ENCODE measurements around the gene LRRC9. TPM values are rescaled to one million over a fixed set of nuclear protein-coding genes. Genes with fewer than 3 reads are reported as not detected.

LRRC9 gene
- total RNA-seq, 4 donors from 2014 or later = 2.1 TPM; not detected in 3

- no peak for TF ChIP-seq POLR2A (IDR thresholded peaks at IDR 0.05)
- TF ChIP-seq, protein P1, sequence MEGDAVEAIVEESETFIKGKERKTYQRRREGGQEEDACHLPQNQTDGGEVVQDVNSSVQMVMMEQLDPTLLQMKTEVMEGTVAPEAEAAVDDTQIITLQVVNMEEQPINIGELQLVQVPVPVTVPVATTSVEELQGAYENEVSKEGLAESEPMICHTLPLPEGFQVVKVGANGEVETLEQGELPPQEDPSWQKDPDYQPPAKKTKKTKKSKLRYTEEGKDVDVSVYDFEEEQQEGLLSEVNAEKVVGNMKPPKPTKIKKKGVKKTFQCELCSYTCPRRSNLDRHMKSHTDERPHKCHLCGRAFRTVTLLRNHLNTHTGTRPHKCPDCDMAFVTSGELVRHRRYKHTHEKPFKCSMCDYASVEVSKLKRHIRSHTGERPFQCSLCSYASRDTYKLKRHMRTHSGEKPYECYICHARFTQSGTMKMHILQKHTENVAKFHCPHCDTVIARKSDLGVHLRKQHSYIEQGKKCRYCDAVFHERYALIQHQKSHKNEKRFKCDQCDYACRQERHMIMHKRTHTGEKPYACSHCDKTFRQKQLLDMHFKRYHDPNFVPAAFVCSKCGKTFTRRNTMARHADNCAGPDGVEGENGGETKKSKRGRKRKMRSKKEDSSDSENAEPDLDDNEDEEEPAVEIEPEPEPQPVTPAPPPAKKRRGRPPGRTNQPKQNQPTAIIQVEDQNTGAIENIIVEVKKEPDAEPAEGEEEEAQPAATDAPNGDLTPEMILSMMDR (IDR thresholded peaks at IDR 0.05) = no peak
- no peaks in the 10 kb centered on the region for H3K9me3 ChIP-seq
- no peaks in the 10 kb centered on the region for H3K4me1 ChIP-seq
- H3K27me3 ChIP-seq = no peaks in the 10 kb centered on the region
- no peak overlapping the region for H3K27ac ChIP-seq
- DNase-seq = no peak
- intact Hi-C loops (cut with DNase I; ENCODE audit: low total_unique reads) = loop anchor here (10.0 kb wide), 1 partner anchor 123 kb away; no protein-coding TSS in a partner anchor
- no peaks in the 10 kb centered on the region for H3K36me3 ChIP-seq
- no peak overlapping the region for H3K4me3 ChIP-seq
Observed at GRCh38 chr14:60061371-60061770, 141.4 kb downstream of the LRRC9 start.

DNA sequence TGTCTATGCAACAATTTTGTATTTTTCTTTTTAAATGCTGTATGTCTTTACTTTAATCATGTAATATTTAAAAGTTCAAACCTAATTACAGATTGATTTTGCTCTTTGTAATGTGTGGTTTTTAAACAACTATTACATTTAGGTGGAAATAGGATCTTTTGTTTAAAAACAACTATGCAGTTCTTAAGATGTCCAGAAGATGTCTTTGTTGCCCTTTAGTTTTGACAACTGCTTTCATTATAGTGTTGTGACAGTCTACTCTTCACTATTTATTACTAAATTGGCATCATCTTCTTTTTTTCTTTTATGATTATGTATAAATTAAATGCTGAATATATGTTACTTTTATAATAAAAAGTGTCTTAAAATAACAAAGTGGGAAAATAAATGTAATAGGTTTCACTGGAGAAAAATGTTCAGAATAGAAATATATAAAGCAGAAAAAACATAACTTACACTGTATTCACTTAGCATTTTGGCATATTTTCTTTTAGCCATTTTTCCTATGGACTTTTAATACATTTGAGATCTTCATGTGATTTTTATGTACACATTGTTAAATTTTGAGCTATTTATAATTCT, 144.6 kb downstream of the LRRC9 start:
- H3K27ac ChIP-seq = no peak overlapping the region
- no peak for DNase-seq
- intact Hi-C loops (cut with DNase I; ENCODE audit: low total_unique reads) = loop anchor here (10.0 kb wide), 1 partner anchor 120 kb away; no protein-coding TSS in a partner anchor

DNA sequence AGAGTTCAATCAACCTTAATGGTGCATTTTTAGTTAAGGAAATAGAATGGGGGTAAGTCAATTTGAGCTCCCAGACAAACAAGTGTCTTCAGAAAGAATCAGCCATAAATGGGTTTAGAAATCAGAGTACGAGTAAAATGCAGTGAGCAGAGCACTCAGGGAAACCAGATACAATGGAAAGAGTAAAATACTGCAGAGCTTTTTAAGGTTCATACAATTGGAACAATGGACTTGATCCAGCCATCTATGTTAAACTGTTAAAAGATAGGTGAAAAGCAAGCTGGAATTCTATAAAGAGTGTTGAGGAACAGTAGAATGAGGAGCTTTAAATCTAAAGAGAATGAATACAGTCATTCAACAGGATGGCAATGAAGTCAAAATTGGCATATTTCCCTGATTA, 147.9 kb downstream of the LRRC9 start:
- DNase-seq = no peak
- intact Hi-C loops (cut with DNase I; ENCODE audit: low total_unique reads) = loop anchor here (10.0 kb wide), 1 partner anchor 117 kb away; no protein-coding TSS in a partner anchor
- no peak overlapping the region for H3K4me3 ChIP-seq
- no peaks in the 10 kb centered on the region for H3K36me3 ChIP-seq
- H3K4me1 ChIP-seq = no peaks in the 10 kb centered on the region
- H3K9me3 ChIP-seq = no peaks in the 10 kb centered on the region
- no peaks in the 10 kb centered on the region for H3K27me3 ChIP-seq
- TF ChIP-seq, protein P1 (IDR thresholded peaks at IDR 0.05) = no peak
- TF ChIP-seq POLR2A (IDR thresholded peaks at IDR 0.05) = no peak
- no peak overlapping the region for H3K27ac ChIP-seq

More for the DNA sequence above, 144.6 kb downstream of the LRRC9 start:
- Histone ChIP-seq H3K27me3 (no peaks in the 10 kb centered on the region), H3K4me1 (no peaks in the 10 kb centered on the region), H3K4me3 (no peak overlapping the region), H3K36me3 (no peaks in the 10 kb centered on the region), H3K9me3 (no peaks in the 10 kb centered on the region)
- TF ChIP-seq, protein P1 (IDR thresholded peaks at IDR 0.05) = peak; percentile 50 to 67 (median 56)
- no peak for TF ChIP-seq POLR2A (IDR thresholded peaks at IDR 0.05)

DNA sequence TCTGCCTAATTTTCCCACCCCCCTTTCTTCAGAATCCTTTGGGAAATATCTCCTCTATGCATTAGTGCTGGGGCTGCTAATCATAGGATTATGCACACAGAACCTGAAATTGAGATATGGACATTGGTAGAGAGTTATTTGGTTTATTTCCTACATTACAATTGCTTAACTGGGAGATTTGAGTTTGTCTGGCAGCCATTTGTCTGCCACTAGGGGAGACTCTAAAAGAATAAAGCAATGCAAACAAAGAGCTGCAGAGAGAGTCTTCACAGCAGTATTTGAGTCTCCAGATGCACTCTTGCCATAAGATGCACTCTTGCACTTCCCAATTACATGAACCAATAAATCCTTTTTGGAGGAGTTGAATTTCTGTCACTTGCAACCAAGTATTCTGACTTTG, 159.8 kb downstream of the LRRC9 start:
- no peak overlapping the region for H3K27ac ChIP-seq
- H3K4me1 ChIP-seq = no peaks in the 10 kb centered on the region

DNA sequence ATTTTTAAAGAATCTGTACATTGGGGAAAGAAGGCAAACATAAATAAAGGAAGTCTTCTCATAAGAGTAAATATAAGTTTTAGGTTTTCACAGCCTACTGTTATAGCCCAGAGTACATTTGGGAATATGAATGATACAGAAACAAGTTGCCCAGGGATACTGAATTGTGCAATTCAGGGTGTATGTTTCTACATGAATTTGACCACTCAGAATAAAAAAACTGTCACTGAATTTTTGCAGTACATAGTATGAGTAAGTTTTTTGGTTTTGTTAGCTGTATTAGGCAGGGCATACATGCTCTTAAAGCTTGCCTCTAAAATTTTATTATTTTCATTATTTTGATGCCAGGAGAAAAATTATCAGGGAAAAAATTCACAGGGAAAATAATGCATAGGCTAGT, 165.1 kb downstream of the LRRC9 start:
- DNase-seq = no peak
- Histone ChIP-seq H3K4me1 (no peaks in the 10 kb centered on the region), H3K27ac (no peak overlapping the region), H3K36me3 (no peaks in the 10 kb centered on the region), H3K27me3 (no peaks in the 10 kb centered on the region), H3K9me3 (no peaks in the 10 kb centered on the region), H3K4me3 (no peak overlapping the region)
- TF ChIP-seq POLR2A (IDR thresholded peaks at IDR 0.05) = no peak
- TF ChIP-seq, protein P1 (IDR thresholded peaks at IDR 0.05) = no peak
- intact Hi-C loops (cut with DNase I; ENCODE audit: low total_unique reads) = no loop called here

More for the DNA sequence above, 159.8 kb downstream of the LRRC9 start:
- intact Hi-C loops (cut with DNase I; ENCODE audit: low total_unique reads) = no loop called here
- no peaks in the 10 kb centered on the region for H3K36me3 ChIP-seq
- no peaks in the 10 kb centered on the region for H3K9me3 ChIP-seq
- TF ChIP-seq, protein P1 (IDR thresholded peaks at IDR 0.05) = no peak
- TF ChIP-seq POLR2A (IDR thresholded peaks at IDR 0.05) = no peak
- no peak overlapping the region for H3K4me3 ChIP-seq
- H3K27me3 ChIP-seq = no peaks in the 10 kb centered on the region
- DNase-seq = no peak
